Small intestine (tissue), 7 donors: ENCODE data around the gene ADD3. TPM values are rescaled to one million over a fixed set of nuclear protein-coding genes. Genes with fewer than 3 reads are reported as not detected.

ENCODE experiments used
- DNase-seq, 2 donors: peaks; one replicate each; pipeline versions ENCODE4 v3.0.0 to v3.0.0-alpha.2; 2013
- FAIRE-seq: peaks from 2 replicates; lab custom pipeline; 2012; peaks lifted over from hg19 to GRCh38; lab: Jason Lieb, UNC
- H3K27ac ChIP-seq, 3 donors: one replicate each; pipeline ENCODE4 v1.5.1; 2013; ENCODE audit warnings: low read length in 2 of 3, mild to moderate bottlenecking in 2 of 3, control low read depth in 1 of 3, inconsistent platforms in 1 of 3, low read depth in 1 of 3, moderate library complexity in 1 of 3
- H3K27me3 ChIP-seq, 3 donors: one replicate each; pipeline ENCODE4 v1.6.1; 2013; ENCODE audit warnings: low read length in 3 of 3, inconsistent platforms in 1 of 3; ENCODE audit not compliant: control insufficient read depth in 3 of 3, insufficient read depth in 3 of 3
- H3K36me3 ChIP-seq, 3 donors: one replicate each; pipeline ENCODE4 v1.6.1; 2013; ENCODE audit warnings: low read length in 3 of 3, inconsistent platforms in 1 of 3, low read depth in 1 of 3, mild to moderate bottlenecking in 1 of 3, moderate library complexity in 1 of 3; ENCODE audit not compliant: control insufficient read depth in 3 of 3, insufficient read depth in 2 of 3
- H3K4me1 ChIP-seq, 3 donors: one replicate each; pipeline ENCODE4 v1.6.1; 2013; ENCODE audit warnings: low read length in 2 of 3, inconsistent platforms in 1 of 3, low read depth in 1 of 3, mild to moderate bottlenecking in 1 of 3, moderate library complexity in 1 of 3; ENCODE audit not compliant: control insufficient read depth in 3 of 3, insufficient read depth in 2 of 3
- H3K4me3 ChIP-seq, 3 donors: one replicate each; pipeline ENCODE4 v1.5.1; 2013; ENCODE audit warnings: low read length in 3 of 3, control low read depth in 1 of 3, inconsistent platforms in 1 of 3, low read depth in 1 of 3, mild to moderate bottlenecking in 1 of 3, moderate library complexity in 1 of 3
- H3K9me3 ChIP-seq, 2 donors: one replicate each; pipeline ENCODE4 v1.6.1; 2013; ENCODE audit warnings: low read depth in 1 of 2, low read length in 1 of 2; ENCODE audit not compliant: control insufficient read depth in 2 of 2, insufficient read depth in 1 of 2
- WGBS, 3 donors: extraction: QIAGEN DNeasy Blood & Tissue Kit; methylation state at CpG; one replicate each; pipeline ENCODE4 v1.1.7; 2013; 5-methylcytosine and 5-hydroxymethylcytosine counted together
- polyA plus RNA-seq, 4 donors: library from polyadenylated mRNA; stranded (reverse) in 3 of 4; unstranded in 1 of 4; fragments of 200-250 nt in 3 of 4; fragments of 120-200 nt in 1 of 4; gene quantifications; one replicate each; pipeline versions ENCODE4 v1.2.1 to v1.2.3, GENCODE V29; 2013
- donor health status: healthy with polysubstance abuse.
- donor health status: control.
- donor health status: control.
- donor health status: Bipolar disorder and iron deficiency.
- donor health status: healthy.

The ADD3 gene
- polyA plus RNA-seq, 4 donors: 63.7 to 497 (median 99.1) TPM

- H3K27me3 ChIP-seq: peaks cover 0 to 16% (median 0%) of the 10 kb centered on the region in 3 donors
- H3K36me3 ChIP-seq: no peaks in the 10 kb centered on the region
- H3K9me3 ChIP-seq: no peaks in the 10 kb centered on the region
- DNase-seq (peak; percentile 82 to 86), FAIRE-seq (no peak)
- WGBS, 3 donors: 4 to 11% (median 8%) methylated on average over 10 of the region's 10 CpGs
- no peak overlapping the region for H3K27ac ChIP-seq
- H3K4me3 ChIP-seq: no peak overlapping the region
- peaks cover 5 to 32% (median 17%) of the 10 kb centered on the region in 3 donors for H3K4me1 ChIP-seq
These were observed 161.1 kb downstream of the ADD3 start for GRCh38 chr10:110168601-110169481.

DNA sequence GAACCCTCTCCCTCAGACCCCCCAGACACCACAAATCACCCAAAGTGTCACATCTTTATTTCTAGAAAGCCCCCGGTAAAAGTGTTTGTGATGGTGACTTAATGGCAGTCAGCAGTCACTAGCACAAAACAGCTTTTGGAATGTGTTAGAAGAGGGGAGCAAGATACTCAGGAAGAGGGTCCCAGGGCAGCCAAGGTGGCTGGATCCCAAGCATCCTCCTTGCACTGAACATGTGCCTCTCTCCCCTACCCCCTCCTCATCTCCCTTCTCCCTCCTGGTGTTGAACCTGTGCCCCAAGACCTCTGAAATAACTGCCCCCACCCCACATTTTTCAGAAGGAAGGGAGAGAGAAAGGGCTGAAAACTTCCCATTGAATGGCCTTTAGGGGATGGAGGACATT lies 161.8 kb downstream of the ADD3 start:
- FAIRE-seq (no peak), DNase-seq (no peak)
- H3K36me3 ChIP-seq: no peaks in the 10 kb centered on the region
- H3K27me3 ChIP-seq: peaks cover 0 to 16% (median 0%) of the 10 kb centered on the region in 3 donors
- H3K9me3 ChIP-seq: no peaks in the 10 kb centered on the region
- WGBS, 3 donors: 11 to 21% (median 17%) methylated on average over 1 of the region's 1 CpG
- peaks cover 5 to 29% (median 17%) of the 10 kb centered on the region in 3 donors for H3K4me1 ChIP-seq
- H3K4me3 ChIP-seq: no peak overlapping the region
- no peak overlapping the region for H3K27ac ChIP-seq

DNA sequence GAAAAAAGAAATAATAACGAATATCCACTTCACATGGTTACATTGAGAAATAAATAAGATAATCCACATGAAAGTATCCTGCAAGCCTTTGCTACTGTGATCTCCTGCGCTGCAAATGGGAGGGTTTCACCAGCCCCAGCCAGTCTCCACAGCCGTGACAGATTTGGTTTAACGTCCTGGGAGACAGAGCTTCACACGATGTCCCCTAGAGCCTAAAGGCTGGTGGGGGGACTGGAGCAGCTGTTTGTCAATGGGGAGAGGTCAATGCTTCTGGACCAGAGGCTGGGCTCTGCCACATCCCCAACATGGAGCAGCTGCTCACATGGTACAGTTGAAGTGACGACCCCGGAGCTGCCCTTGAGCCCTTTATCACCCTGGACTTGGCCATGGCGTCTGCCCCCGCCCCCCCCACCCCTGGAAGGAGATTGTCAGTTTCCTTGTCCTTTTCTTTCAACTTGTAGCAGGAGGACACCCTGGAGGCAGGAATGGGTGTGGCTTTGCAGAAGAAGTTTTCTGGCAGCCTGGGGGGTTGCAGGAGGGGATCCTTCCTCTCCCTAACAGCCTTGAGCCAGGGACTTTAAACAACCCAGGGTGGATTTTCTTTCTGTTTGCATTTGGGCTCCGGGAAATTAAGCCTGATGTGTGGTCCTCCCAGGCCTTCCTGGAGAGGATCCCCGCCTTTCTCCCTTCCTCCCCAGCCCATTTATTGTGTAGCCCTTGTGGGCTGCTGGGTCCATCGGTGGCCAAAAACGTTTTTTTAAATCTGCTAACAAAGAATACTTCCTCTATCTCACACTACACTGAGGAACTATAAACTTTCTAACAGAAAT lies 162.6 kb downstream of the ADD3 start:
- no peak for FAIRE-seq
- Histone ChIP-seq H3K9me3 (no peaks in the 10 kb centered on the region), H3K27me3 (peaks cover 0 to 16% (median 0%) of the 10 kb centered on the region in 3 donors), H3K4me3 (no peak overlapping the region), H3K27ac (no peak overlapping the region), H3K36me3 (no peaks in the 10 kb centered on the region), H3K4me1 (peaks cover 5 to 34% (median 17%) of the 10 kb centered on the region in 3 donors)
- no peak for DNase-seq
- 9 to 16% (median 10%) methylated on average over 13 of the region's 13 CpGs for WGBS, 3 donors

GRCh38 chr10:110171032-110171431 lies 163.2 kb downstream of the ADD3 start:
- DNase-seq (peak in 1 of 2 donors; percentile 46), FAIRE-seq (no peak)
- H3K27ac ChIP-seq: no peak overlapping the region
- H3K27me3 ChIP-seq: peaks cover 0 to 16% (median 0%) of the 10 kb centered on the region in 3 donors
- no peaks in the 10 kb centered on the region for H3K36me3 ChIP-seq
- peaks cover 5 to 39% (median 14%) of the 10 kb centered on the region in 3 donors for H3K4me1 ChIP-seq
- no peak overlapping the region for H3K4me3 ChIP-seq
- 58 to 65% (median 64%) methylated on average over 6 of the region's 6 CpGs for WGBS, 3 donors
- H3K9me3 ChIP-seq: no peaks in the 10 kb centered on the region

GRCh38 chr10:110172155-110172554 lies 164.4 kb downstream of the ADD3 start:
- H3K9me3 ChIP-seq: no peaks in the 10 kb centered on the region
- DNase-seq (no peak), FAIRE-seq (no peak)
- H3K4me1 ChIP-seq: peaks cover 5 to 37% (median 12%) of the 10 kb centered on the region in 3 donors
- no peak overlapping the region for H3K27ac ChIP-seq
- H3K27me3 ChIP-seq: peaks cover 0 to 16% (median 0%) of the 10 kb centered on the region in 3 donors
- H3K36me3 ChIP-seq: no peaks in the 10 kb centered on the region
- 73 to 84% (median 82%) methylated on average over 5 of the region's 5 CpGs for WGBS, 3 donors
- H3K4me3 ChIP-seq: no peak overlapping the region

- Histone ChIP-seq H3K36me3 (no peaks in the 10 kb centered on the region), H3K9me3 (no peaks in the 10 kb centered on the region), H3K4me1 (peaks cover 5 to 24% (median 5%) of the 10 kb centered on the region in 3 donors), H3K4me3 (no peak overlapping the region), H3K27ac (no peak overlapping the region), H3K27me3 (peaks cover 0 to 7% (median 0%) of the 10 kb centered on the region in 3 donors)
- FAIRE-seq: no peak
- no peak for DNase-seq
These were observed 166.4 kb downstream of the ADD3 start for GRCh38 chr10:110174201-110174600.

- Histone ChIP-seq H3K27me3 (peaks cover 0 to 7% (median 0%) of the 10 kb centered on the region in 3 donors), H3K4me3 (no peak overlapping the region), H3K27ac (no peak overlapping the region), H3K36me3 (no peaks in the 10 kb centered on the region), H3K9me3 (no peaks in the 10 kb centered on the region), H3K4me1 (peaks cover 0 to 18% (median 5%) of the 10 kb centered on the region in 3 donors)
- FAIRE-seq (no peak), DNase-seq (no peak)
- WGBS, 3 donors: 83 to 93% (median 87%) methylated on average over 5 of the region's 5 CpGs
These were observed 167.0 kb downstream of the ADD3 start for GRCh38 chr10:110174816-110175215.

DNA sequence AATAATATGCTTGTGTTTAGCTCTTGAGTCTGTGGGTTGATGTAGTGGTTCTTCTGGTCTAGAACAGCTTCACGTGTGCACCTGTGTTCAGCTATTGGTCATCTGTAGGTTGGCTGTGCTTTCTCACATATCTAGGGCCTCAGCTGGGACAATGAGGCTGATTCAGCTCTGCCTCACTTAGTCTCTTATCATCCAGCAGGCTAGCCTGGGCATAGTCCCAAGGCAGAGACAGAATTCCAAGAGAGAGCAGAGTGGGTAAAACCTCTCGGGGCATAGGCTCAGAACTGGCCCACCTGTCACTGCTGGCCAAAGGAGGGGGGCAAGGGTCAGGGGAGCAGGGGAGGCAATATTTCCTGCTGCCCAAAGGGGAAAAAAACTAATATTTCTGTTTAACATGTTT lies 167.6 kb downstream of the ADD3 start:
- DNase-seq: peak; percentile 37 to 66

More for the DNA sequence above, 167.6 kb downstream of the ADD3 start:
- Histone ChIP-seq H3K27me3 (peaks cover 0 to 3% (median 0%) of the 10 kb centered on the region in 3 donors), H3K27ac (no peak overlapping the region), H3K9me3 (no peaks in the 10 kb centered on the region), H3K4me3 (no peak overlapping the region), H3K4me1 (peaks cover 0 to 14% (median 2%) of the 10 kb centered on the region in 3 donors), H3K36me3 (no peaks in the 10 kb centered on the region)
- WGBS, 3 donors: 31 to 71% (median 58%) methylated on average over 2 of the region's 2 CpGs
- FAIRE-seq: no peak
